TTC549 (cell line): ENCODE data around the gene RIPPLY3.
"Not testable (repeated sequence)": the region's sequence is repeated elsewhere in the genome, so short reads cannot be mapped to it uniquely, and the experiment has no call there.

Experiments used
- FAIRE-seq: peaks from 2 replicates; lab custom pipeline; 2012; peaks lifted over from hg19 to GRCh38; lab: Jason Lieb, UNC

RIPPLY3 gene

DNA sequence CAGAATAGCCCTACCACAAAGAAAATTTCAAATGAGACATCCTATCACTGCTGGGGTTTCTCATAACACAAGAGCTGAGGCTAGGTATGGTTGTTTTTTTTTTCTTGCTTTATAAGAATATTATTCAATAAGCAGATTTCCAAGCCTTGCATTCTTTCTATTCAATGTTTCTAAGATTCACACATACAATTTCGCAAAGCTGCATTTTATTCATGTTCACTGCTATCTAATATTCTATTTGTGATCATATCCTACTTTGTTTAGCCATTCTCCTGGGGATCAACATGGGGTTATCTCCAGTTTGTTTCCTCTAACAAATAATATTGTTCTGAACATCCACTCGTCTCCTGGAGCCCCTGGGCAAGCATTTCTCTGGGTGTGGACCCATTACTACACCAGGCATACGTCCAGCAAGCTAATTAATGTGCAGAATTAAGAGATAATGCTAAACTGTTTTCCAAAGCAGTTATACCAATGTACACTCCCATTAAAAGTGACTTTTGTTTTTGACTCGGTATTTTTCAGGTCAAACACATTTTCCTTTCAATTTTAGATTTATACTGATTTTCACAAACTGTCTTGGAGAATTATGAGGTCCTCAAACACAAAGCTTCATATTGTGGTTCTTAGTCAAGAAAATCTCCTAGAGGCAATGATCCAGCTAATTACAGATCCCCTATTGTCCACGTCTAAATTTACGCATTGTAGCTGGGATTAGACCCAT is 24.4 kb upstream of the RIPPLY3 start:
- no peak for FAIRE-seq

GRCh38 chr21:36985751-36986594 is 20.5 kb upstream of the RIPPLY3 start:
- no peak for FAIRE-seq

- no peak for FAIRE-seq
These were observed 18.7 kb upstream of the RIPPLY3 start for GRCh38 chr21:36987845-36988244.

- no peak for FAIRE-seq
These were observed 18.0 kb upstream of the RIPPLY3 start for GRCh38 chr21:36988536-36988935.

DNA sequence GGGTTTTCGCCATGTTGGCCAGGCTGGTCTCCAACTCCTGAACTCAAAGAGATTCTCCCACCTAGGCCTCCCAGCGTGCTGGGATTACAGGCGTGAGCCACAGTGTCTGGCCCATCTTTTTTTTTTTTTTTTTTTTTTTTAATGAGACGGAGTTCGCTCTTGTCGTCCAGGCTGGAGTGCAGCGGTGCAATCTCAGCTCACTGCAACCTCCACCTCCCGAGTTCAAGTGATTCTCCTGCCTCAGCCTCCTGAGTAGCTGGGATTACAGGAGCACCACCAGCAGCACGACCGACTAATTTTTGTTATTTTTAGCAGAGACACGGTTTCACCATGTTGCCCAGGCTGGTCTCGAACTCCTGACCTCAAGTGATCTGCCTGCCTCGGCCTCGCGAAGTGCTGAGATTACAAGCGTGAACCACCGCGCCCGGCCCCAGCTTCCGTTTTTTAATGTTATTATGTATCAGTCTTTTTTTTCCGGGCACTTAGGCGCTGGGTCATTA is 17.3 kb upstream of the RIPPLY3 start:
- FAIRE-seq = not testable (repeated sequence)

- no peak for FAIRE-seq
These were observed 16.6 kb upstream of the RIPPLY3 start for GRCh38 chr21:36989699-36990507.

GRCh38 chr21:36990508-36991205 is 15.8 kb upstream of the RIPPLY3 start:
- no peak for FAIRE-seq

- no peak for FAIRE-seq
These were observed 13.8 kb upstream of the RIPPLY3 start for GRCh38 chr21:36992671-36993070.

- no peak for FAIRE-seq
These were observed 11.9 kb upstream of the RIPPLY3 start for GRCh38 chr21:36994501-36995158.

DNA sequence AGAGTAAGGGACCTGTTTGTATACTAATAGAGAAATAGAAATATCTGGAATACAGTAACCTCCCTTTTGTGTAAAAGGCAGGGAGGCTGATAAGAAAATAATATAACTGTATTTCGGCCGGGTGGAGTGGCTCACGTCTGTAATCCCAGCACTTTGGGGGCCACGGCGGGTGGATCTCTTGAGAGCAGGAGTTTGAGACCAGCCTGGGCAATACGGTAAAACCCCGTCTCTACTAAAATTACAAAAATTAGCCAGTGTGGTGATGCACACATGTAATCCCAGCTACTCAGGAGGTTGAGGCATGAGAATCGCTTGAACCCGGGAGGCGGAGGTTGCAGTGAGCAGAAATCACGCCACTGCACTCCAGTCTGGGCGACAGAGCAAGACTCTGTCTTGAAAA is 11.2 kb upstream of the RIPPLY3 start:
- FAIRE-seq = not testable (repeated sequence)

DNA sequence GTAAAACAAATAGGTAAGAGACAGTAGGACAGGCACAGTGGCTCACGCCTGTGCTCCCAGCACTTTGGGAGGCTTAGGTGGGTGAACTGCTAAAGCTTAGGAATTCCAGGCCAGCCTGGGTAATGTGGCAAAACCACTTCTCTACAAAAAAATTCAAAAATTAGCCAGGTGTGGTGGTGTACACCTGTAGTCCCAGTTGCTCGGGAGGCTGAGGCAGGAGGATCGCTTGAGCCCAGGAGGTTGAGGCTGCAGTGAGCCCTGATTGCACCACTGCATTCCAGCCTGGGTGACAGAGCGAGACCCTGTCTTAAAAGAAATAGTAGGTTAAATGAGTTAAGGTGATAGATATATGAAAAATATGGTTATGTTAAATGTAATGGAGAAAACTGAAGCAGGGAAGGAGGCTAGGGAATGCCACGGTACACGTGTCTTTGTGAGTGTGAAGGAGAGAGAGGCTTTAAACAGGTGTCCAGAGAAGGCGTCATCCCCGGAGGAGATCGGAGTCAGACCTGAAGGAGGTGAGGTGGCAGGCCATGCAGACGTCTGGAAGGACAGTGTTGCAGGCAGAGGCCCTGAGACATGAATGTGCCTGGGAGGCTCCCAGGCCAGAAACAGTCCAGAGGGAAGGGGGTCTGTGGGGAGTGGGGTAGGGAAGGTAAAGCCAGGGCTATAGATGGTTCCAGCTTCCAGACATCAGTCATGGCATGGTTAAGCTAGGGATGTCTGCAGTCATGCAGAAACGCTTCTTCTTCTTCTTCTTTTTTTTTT is 7.2 kb upstream of the RIPPLY3 start:
- no peak for FAIRE-seq

GRCh38 chr21:37000381-37000780 is 6.1 kb upstream of the RIPPLY3 start:
- FAIRE-seq = no peak

- no peak for FAIRE-seq
These were observed 5.1 kb upstream of the RIPPLY3 start for GRCh38 chr21:37001441-37001840.

GRCh38 chr21:37002851-37003250 is 3.7 kb upstream of the RIPPLY3 start:
- not testable (repeated sequence) for FAIRE-seq

DNA sequence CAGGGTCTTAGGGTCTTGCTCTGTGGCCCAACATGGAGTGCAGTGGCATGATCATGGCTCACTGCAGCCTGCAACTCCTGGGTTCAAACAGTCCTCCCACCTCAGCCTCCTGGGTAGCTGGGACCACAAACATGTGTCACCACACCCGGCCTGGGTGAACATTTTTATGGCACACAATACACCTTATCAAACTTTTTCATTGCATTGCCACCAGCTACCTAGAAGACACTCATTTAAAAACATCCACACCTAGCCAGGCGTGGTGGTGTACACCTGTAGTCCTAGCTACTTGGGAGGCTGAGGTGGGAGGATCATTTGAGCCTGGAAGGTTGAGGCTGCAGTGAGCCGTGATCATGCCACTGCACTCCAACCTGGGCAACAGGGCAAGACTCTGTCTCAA is 2.6 kb upstream of the RIPPLY3 start:
- FAIRE-seq = not testable (repeated sequence)

DNA sequence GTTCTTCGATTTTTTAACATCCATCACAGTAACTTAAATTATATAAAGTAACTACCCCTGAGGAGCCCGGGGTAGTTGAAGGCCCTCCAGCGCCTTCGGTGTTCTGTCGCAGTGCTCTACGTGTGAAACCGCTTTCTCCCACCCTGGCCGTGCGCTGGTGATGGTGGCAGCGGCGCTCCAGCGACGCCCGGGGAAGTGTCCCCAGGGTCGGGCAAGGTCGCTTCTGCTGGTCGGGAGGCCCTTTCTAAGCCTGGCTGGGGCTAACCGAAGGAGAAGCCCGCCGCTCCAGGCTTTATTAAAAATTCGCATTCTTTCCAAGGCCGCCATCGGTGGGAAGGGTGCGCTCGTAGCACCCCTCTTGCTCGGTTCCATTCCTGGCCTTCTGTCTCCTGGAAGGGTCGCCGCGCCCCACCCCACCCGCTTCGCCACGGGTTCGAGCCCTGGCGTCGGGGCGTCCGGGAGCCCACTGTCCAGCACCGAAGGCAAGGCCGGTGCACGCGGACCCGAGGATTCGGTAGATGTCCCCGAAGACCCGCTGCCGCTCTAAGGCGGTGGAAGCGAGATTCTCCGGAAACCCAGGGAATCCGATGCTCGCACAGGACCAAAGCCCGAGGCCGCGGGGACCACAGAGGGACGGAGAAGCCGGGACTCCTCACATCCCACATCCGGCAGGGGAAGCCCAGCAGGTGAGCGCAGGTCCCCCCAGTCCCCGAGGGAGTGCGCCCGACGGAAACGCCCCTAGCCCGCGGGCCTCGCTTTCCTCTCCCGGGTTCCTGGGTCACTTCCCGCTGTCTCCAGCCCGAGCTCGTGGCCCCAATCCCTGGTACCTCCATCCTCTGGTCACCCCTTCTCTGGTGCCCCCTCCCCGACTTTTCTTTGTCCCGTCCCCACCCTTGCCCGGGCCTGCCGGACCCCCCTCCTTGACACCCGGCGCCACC is 685 bp upstream of the RIPPLY3 start:
- no peak for FAIRE-seq

DNA sequence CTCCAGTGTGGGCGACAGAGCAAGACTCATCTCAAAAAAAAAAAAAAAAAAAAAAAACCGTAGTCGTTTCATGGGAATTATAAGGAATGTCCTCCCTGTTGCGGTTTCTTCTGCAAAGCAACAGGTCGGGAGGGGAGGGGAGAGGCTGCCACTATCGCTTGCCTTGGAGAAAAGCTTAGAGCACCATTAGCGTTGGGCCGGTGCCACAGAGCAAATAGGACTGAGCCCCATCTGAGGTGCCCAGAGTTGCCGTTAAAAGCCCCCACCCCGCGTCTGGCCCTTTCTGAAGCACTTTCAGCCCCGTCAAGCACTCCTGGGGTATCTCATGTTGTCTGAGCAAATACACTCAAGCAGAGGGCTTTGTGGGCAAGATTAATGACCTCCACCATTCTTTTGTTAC is 2.2 kb downstream of the RIPPLY3 start:
- FAIRE-seq = no peak

- peak; percentile 56 for FAIRE-seq
These were observed 3.3 kb downstream of the RIPPLY3 start for GRCh38 chr21:37009740-37010341.
